Stomach (tissue), 4 donors: ENCODE measurements around the gene GZMM.

Experiments
- POLR2A ChIP-seq, 4 donors: fragments of 450-650 bp; IDR thresholded peaks; one replicate each; pipeline ENCODE4 v1.6.1; 2016; ENCODE audit warnings: antibody characterized with exemption in 4 of 4, control low read depth in 2 of 4, mild to moderate bottlenecking in 1 of 4, moderate library complexity in 1 of 4
- TF ChIP-seq, protein P1 (sequence below), 7 experiments: fragments of 450-650 bp in 4 of 7; fragments of 200-600 bp in 3 of 7; sonication (generic) in 3 of 7; IDR thresholded peaks; one replicate each; pipeline ENCODE4 v1.5.1; 2016 to 2019; ENCODE audit warnings: antibody characterized with exemption in 7 of 7, control low read depth in 2 of 7, mild to moderate bottlenecking in 1 of 7

DNA sequence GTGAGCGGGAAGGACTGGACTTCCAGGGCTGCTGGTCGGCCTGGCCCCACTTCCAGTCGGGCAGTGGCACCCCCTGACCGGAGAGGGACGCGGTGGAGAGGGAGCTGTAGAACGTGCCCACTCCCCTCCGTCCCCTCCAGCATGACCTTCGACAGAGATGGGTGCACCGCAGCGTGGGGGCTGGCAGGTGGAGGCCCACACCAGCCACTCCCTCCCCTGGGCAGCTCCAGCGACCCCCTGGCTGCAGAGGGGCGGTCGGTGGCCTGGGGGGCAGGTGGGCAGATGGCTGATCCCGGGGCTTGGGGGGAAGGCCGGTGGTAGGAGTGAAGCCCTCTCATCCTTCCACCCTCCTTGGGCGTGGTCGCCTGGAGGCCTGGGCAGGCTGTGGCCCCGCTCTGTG is 48.2 kb downstream of the GZMM start:
- TF ChIP-seq, protein P1, sequence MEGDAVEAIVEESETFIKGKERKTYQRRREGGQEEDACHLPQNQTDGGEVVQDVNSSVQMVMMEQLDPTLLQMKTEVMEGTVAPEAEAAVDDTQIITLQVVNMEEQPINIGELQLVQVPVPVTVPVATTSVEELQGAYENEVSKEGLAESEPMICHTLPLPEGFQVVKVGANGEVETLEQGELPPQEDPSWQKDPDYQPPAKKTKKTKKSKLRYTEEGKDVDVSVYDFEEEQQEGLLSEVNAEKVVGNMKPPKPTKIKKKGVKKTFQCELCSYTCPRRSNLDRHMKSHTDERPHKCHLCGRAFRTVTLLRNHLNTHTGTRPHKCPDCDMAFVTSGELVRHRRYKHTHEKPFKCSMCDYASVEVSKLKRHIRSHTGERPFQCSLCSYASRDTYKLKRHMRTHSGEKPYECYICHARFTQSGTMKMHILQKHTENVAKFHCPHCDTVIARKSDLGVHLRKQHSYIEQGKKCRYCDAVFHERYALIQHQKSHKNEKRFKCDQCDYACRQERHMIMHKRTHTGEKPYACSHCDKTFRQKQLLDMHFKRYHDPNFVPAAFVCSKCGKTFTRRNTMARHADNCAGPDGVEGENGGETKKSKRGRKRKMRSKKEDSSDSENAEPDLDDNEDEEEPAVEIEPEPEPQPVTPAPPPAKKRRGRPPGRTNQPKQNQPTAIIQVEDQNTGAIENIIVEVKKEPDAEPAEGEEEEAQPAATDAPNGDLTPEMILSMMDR (IDR thresholded peaks at IDR 0.05) = no peak
- no peak for TF ChIP-seq POLR2A (IDR thresholded peaks at IDR 0.05)
